Measurements from ENCODE around the gene CNNM1. TPM values are rescaled to one million over a fixed set of nuclear protein-coding genes. Genes with fewer than 3 reads are reported as not detected.

CNNM1 gene
- total and polyA plus RNA-seq, 4 donors, result 0.13 to 0.30 (median 0.24) TPM

DNA sequence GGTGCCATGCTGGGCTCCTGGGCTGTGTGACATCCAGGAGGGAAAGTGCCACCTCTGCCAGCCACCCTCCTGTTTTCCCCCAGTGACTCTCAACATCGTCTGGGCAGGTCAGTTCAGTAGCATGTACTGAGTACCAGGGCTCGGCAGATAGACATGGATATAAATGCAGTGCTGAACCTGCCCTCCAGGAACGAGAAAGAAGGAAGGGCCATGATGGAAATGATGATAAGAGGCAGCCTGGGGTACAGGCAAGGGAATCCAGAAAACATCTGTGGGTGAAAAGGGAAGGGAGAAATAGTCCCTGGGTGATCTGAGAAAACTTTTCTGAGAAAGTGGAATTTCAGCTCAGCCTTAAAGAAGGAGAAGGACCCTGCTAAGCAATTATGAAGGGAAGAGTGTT, 12.1 kb downstream of the CNNM1 start:
- DNase-seq (no peak), ATAC-seq (ENCODE audit: low FRiP score) (no peak)
- Histone ChIP-seq H3K4me1 (ENCODE audit: control insufficient read depth in 1 of 2, insufficient read depth in 2 of 2, low read length in 2 of 2) (no peaks in the 10 kb centered on the region), H3K9me3 (ENCODE audit: control insufficient read depth, low read length) (no peaks in the 10 kb centered on the region), H3K36me3 (ENCODE audit: control insufficient read depth in 1 of 2, insufficient read depth in 2 of 2, low read length in 1 of 2) (no peaks in the 10 kb centered on the region), H3K27me3 (ENCODE audit: control insufficient read depth in 1 of 2, insufficient read depth in 2 of 2, low read length in 1 of 2) (no peaks in the 10 kb centered on the region), H3K27ac (ENCODE audit: low read depth in 1 of 2, low read length in 2 of 2) (peak overlapping the region in 1 of 2 donors; percentile 56), H3K4me3 (ENCODE audit: low read length in 2 of 2) (no peak overlapping the region)
- 54 to 59% methylated on average over 3 of the region's 3 CpGs for whole genome bisulfite sequencing, 2 donors
- intact Hi-C loops (cut with DNase I), result no loop called here

- Histone ChIP-seq H3K4me3 (ENCODE audit: low read length in 2 of 2) (peak overlapping the region in 1 of 2 donors; percentile 24), H3K4me1 (ENCODE audit: control insufficient read depth in 1 of 2, insufficient read depth in 2 of 2, low read length in 2 of 2) (no peaks in the 10 kb centered on the region), H3K27ac (ENCODE audit: low read depth in 1 of 2, low read length in 2 of 2) (no peak overlapping the region), H3K36me3 (ENCODE audit: control insufficient read depth in 1 of 2, insufficient read depth in 2 of 2, low read length in 1 of 2) (no peaks in the 10 kb centered on the region), H3K9me3 (ENCODE audit: control insufficient read depth, low read length) (no peaks in the 10 kb centered on the region), H3K27me3 (ENCODE audit: control insufficient read depth in 1 of 2, insufficient read depth in 2 of 2, low read length in 1 of 2) (no peaks in the 10 kb centered on the region)
- intact Hi-C loops (cut with DNase I), result no loop called here
- 6 to 7% methylated on average over 3 of the region's 3 CpGs for WGBS, 2 donors
- DNase-seq (no peak), ATAC-seq (ENCODE audit: low FRiP score) (no peak)
Observed at GRCh38 chr10:99341860-99342490, 12.8 kb downstream of the CNNM1 start.

DNA sequence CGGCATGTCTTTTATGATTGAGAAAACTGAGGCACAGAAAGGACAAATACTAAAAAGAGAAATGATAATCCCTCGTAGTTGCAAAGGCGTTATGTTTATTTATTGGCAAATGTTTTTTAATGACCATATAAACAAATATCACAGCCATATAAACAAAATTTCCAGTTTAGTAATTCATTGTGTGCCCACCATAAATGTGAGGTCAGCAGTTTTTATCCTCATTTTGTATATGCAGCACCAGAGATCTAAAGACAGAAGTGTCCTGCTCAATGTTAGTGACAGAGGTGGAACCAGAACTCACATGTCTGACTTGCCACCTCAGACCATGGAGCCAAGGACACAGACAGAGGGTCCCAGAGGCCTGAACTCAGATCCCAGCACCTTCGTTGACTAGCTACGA, 14.1 kb downstream of the CNNM1 start:
- DNase-seq (no peak), ATAC-seq (ENCODE audit: low FRiP score) (no peak)
- H3K4me1 ChIP-seq (ENCODE audit: control insufficient read depth in 1 of 2, insufficient read depth in 2 of 2, low read length in 2 of 2), result no peaks in the 10 kb centered on the region
- H3K36me3 ChIP-seq (ENCODE audit: control insufficient read depth in 1 of 2, insufficient read depth in 2 of 2, low read length in 1 of 2), result no peaks in the 10 kb centered on the region
- H3K27ac ChIP-seq (ENCODE audit: low read depth in 1 of 2, low read length in 2 of 2), result no peak overlapping the region
- no peaks in the 10 kb centered on the region for H3K9me3 ChIP-seq (ENCODE audit: control insufficient read depth, low read length)
- intact Hi-C loops (cut with DNase I), result no loop called here
- H3K27me3 ChIP-seq (ENCODE audit: control insufficient read depth in 1 of 2, insufficient read depth in 2 of 2, low read length in 1 of 2), result no peaks in the 10 kb centered on the region
- 93 to 95% methylated on average over 5 of the region's 5 CpGs for WGBS, 2 donors
- H3K4me3 ChIP-seq (ENCODE audit: low read length in 2 of 2), result no peak overlapping the region

GRCh38 chr10:99344715-99345114, 15.6 kb downstream of the CNNM1 start:
- WGBS, 2 donors, result 51 to 53% methylated on average over 4 of the region's 4 CpGs
- H3K4me1 ChIP-seq (ENCODE audit: control insufficient read depth in 1 of 2, insufficient read depth in 2 of 2, low read length in 2 of 2), result no peaks in the 10 kb centered on the region
- H3K27ac ChIP-seq (ENCODE audit: low read depth in 1 of 2, low read length in 2 of 2), result no peak overlapping the region
- DNase-seq (no peak), ATAC-seq (ENCODE audit: low FRiP score) (no peak)
- H3K9me3 ChIP-seq (ENCODE audit: control insufficient read depth, low read length), result no peaks in the 10 kb centered on the region
- no peak overlapping the region for H3K4me3 ChIP-seq (ENCODE audit: low read length in 2 of 2)
- intact Hi-C loops (cut with DNase I), result no loop called here
- H3K36me3 ChIP-seq (ENCODE audit: control insufficient read depth in 1 of 2, insufficient read depth in 2 of 2, low read length in 1 of 2), result no peaks in the 10 kb centered on the region
- no peaks in the 10 kb centered on the region for H3K27me3 ChIP-seq (ENCODE audit: control insufficient read depth in 1 of 2, insufficient read depth in 2 of 2, low read length in 1 of 2)

GRCh38 chr10:99345350-99345749, 16.2 kb downstream of the CNNM1 start:
- no peaks in the 10 kb centered on the region for H3K4me1 ChIP-seq (ENCODE audit: control insufficient read depth in 1 of 2, insufficient read depth in 2 of 2, low read length in 2 of 2)
- H3K9me3 ChIP-seq (ENCODE audit: control insufficient read depth, low read length), result no peaks in the 10 kb centered on the region
- no peaks in the 10 kb centered on the region for H3K36me3 ChIP-seq (ENCODE audit: control insufficient read depth in 1 of 2, insufficient read depth in 2 of 2, low read length in 1 of 2)
- no peak for ATAC-seq (ENCODE audit: low FRiP score)
- H3K27me3 ChIP-seq (ENCODE audit: control insufficient read depth in 1 of 2, insufficient read depth in 2 of 2, low read length in 1 of 2), result no peaks in the 10 kb centered on the region
- no peak for DNase-seq
- no peak overlapping the region for H3K27ac ChIP-seq (ENCODE audit: low read depth in 1 of 2, low read length in 2 of 2)
- H3K4me3 ChIP-seq (ENCODE audit: low read length in 2 of 2), result no peak overlapping the region
- WGBS, 2 donors, result 90 to 92% methylated on average over 1 of the region's 1 CpG
- intact Hi-C loops (cut with DNase I), result no loop called here

GRCh38 chr10:99346247-99346646, 17.1 kb downstream of the CNNM1 start:
- intact Hi-C loops (cut with DNase I), result no loop called here
- no peaks in the 10 kb centered on the region for H3K4me1 ChIP-seq (ENCODE audit: control insufficient read depth in 1 of 2, insufficient read depth in 2 of 2, low read length in 2 of 2)
- no peaks in the 10 kb centered on the region for H3K36me3 ChIP-seq (ENCODE audit: control insufficient read depth in 1 of 2, insufficient read depth in 2 of 2, low read length in 1 of 2)
- DNase-seq (no peak), ATAC-seq (ENCODE audit: low FRiP score) (no peak)
- H3K4me3 ChIP-seq (ENCODE audit: low read length in 2 of 2), result no peak overlapping the region
- no peak overlapping the region for H3K27ac ChIP-seq (ENCODE audit: low read depth in 1 of 2, low read length in 2 of 2)
- no peaks in the 10 kb centered on the region for H3K9me3 ChIP-seq (ENCODE audit: control insufficient read depth, low read length)
- WGBS, 2 donors, result 87 to 91% methylated on average over 1 of the region's 1 CpG
- no peaks in the 10 kb centered on the region for H3K27me3 ChIP-seq (ENCODE audit: control insufficient read depth in 1 of 2, insufficient read depth in 2 of 2, low read length in 1 of 2)

- ATAC-seq (ENCODE audit: low FRiP score), result no peak
- Histone ChIP-seq H3K36me3 (ENCODE audit: control insufficient read depth in 1 of 2, insufficient read depth in 2 of 2, low read length in 1 of 2) (no peaks in the 10 kb centered on the region), H3K4me1 (ENCODE audit: control insufficient read depth in 1 of 2, insufficient read depth in 2 of 2, low read length in 2 of 2) (no peaks in the 10 kb centered on the region), H3K4me3 (ENCODE audit: low read length in 2 of 2) (no peak overlapping the region), H3K9me3 (ENCODE audit: control insufficient read depth, low read length) (no peaks in the 10 kb centered on the region), H3K27me3 (ENCODE audit: control insufficient read depth in 1 of 2, insufficient read depth in 2 of 2, low read length in 1 of 2) (no peaks in the 10 kb centered on the region), H3K27ac (ENCODE audit: low read depth in 1 of 2, low read length in 2 of 2) (no peak overlapping the region)
- DNase-seq, result no peak
- 84 to 93% methylated on average over 5 of the region's 5 CpGs for WGBS, 2 donors
- intact Hi-C loops (cut with DNase I), result no loop called here
Observed at GRCh38 chr10:99347672-99348071, 18.5 kb downstream of the CNNM1 start.

DNA sequence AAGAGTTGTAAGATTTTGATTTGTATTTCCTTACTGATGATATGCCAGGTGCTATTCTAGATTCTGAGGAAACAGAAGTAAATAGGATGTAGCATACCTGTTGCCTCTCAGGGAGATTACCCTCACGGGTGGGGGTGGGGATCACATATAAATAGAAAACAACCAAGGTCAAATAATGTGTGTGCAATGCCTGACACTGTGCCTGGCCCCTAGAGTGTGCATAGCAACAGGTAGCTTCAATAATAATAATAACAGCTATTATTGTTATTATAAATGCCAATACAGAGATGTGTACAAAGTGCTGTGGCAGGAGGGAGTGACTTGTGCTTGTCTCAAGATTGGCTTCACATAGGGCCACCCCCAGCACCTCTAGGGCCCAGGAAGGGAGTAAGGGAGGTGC, 24.0 kb downstream of the CNNM1 start:
- WGBS, 2 donors, result 67 to 70% methylated on average over 1 of the region's 1 CpG
- no peaks in the 10 kb centered on the region for H3K36me3 ChIP-seq (ENCODE audit: control insufficient read depth in 1 of 2, insufficient read depth in 2 of 2, low read length in 1 of 2)
- no peak overlapping the region for H3K27ac ChIP-seq (ENCODE audit: low read depth in 1 of 2, low read length in 2 of 2)
- no peaks in the 10 kb centered on the region for H3K9me3 ChIP-seq (ENCODE audit: control insufficient read depth, low read length)
- no peak overlapping the region for H3K4me3 ChIP-seq (ENCODE audit: low read length in 2 of 2)
- intact Hi-C loops (cut with DNase I), result no loop called here
- no peak for DNase-seq
- ATAC-seq (ENCODE audit: low FRiP score), result no peak
- no peaks in the 10 kb centered on the region for H3K4me1 ChIP-seq (ENCODE audit: control insufficient read depth in 1 of 2, insufficient read depth in 2 of 2, low read length in 2 of 2)
- no peaks in the 10 kb centered on the region for H3K27me3 ChIP-seq (ENCODE audit: control insufficient read depth in 1 of 2, insufficient read depth in 2 of 2, low read length in 1 of 2)

GRCh38 chr10:99357691-99358090, 28.5 kb downstream of the CNNM1 start:
- no peaks in the 10 kb centered on the region for H3K36me3 ChIP-seq (ENCODE audit: control insufficient read depth in 1 of 2, insufficient read depth in 2 of 2, low read length in 1 of 2)
- no peak overlapping the region for H3K27ac ChIP-seq (ENCODE audit: low read depth in 1 of 2, low read length in 2 of 2)
- no peaks in the 10 kb centered on the region for H3K9me3 ChIP-seq (ENCODE audit: control insufficient read depth, low read length)
- ATAC-seq (ENCODE audit: low FRiP score), result no peak
- H3K4me1 ChIP-seq (ENCODE audit: control insufficient read depth in 1 of 2, insufficient read depth in 2 of 2, low read length in 2 of 2), result no peaks in the 10 kb centered on the region
- 41 to 59% methylated on average over 3 of the region's 3 CpGs for WGBS, 2 donors
- intact Hi-C loops (cut with DNase I), result no loop called here
- H3K4me3 ChIP-seq (ENCODE audit: low read length in 2 of 2), result no peak overlapping the region
- H3K27me3 ChIP-seq (ENCODE audit: control insufficient read depth in 1 of 2, insufficient read depth in 2 of 2, low read length in 1 of 2), result no peaks in the 10 kb centered on the region
- DNase-seq, result no peak
